BLaER1 (cell line): Measurements from ENCODE around the gene SLC8B1.

Experiments
- H3K27ac ChIP-seq: shearing (Covaris generic); formaldehyde crosslinking; 2 replicates; pipeline ENCODE4 v1.8.1; 2022
- H3K27me3 ChIP-seq: shearing (Covaris generic); formaldehyde crosslinking; 2 replicates; pipeline ENCODE4 v1.8.1; 2022
- H3K36me3 ChIP-seq: shearing (Covaris generic); formaldehyde crosslinking; 2 replicates; pipeline ENCODE4 v1.8.1; 2022
- H3K4me1 ChIP-seq: shearing (Covaris generic); formaldehyde crosslinking; 2 replicates; pipeline ENCODE4 v1.8.1; 2022
- H3K4me2 ChIP-seq: shearing (Covaris generic); formaldehyde crosslinking; 2 replicates; pipeline ENCODE4 v1.8.1; 2022
- H3K4me3 ChIP-seq: shearing (Covaris generic); formaldehyde crosslinking; 2 replicates; pipeline ENCODE4 v1.8.1; 2022
- H3K9ac ChIP-seq: shearing (Covaris generic); formaldehyde crosslinking; 2 replicates; pipeline ENCODE4 v1.8.1; 2022
- H3K9me3 ChIP-seq: shearing (Covaris generic); formaldehyde crosslinking; 2 replicates; pipeline ENCODE4 v1.8.1; 2022
- H4K20me1 ChIP-seq: shearing (Covaris generic); formaldehyde crosslinking; 2 replicates; pipeline ENCODE4 v1.8.1; 2022
- Cebpa-rat ChIP-seq: shearing (Covaris generic); IDR thresholded peaks from 2 replicates; pipeline ENCODE4 v1.8.1; 2022

The SLC8B1 gene

GRCh38 chr12:113340061-113340460 is 5.2 kb upstream of the SLC8B1 start:
- Histone ChIP-seq H3K9me3 (no peaks in the 10 kb centered on the region), H3K27me3 (no peaks in the 10 kb centered on the region), H3K9ac (no peak overlapping the region), H3K27ac (no peak overlapping the region), H3K4me1 (0 out of 2 replicates have a peak, but pooled peaks cover 5% of the 10 kb centered on the region), H4K20me1 (no peaks in the 10 kb centered on the region), H3K4me3 (no peak overlapping the region), H3K4me2 (no peak overlapping the region), H3K36me3 (no peaks in the 10 kb centered on the region)
- no peak for TF ChIP-seq Cebpa-rat

DNA sequence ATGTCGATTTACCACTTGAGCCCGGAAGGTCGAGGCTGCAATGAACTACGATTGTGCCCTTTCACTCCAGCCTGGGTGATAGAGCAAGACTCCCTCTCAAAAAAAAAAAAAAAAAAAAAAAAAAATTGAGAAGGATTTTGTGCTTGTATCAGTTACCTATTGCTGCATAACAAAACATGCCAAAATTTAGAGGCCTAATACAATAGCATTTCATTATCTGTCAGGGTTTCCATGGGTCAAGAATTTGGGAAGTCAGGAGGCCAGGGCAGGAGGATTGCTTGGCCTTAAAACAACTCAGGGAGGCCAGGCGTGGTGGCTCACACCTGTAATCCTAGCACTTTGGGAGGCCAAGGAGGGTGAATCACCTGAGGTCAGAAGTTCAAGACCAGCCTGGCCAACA is 4.6 kb upstream of the SLC8B1 start:
- Histone ChIP-seq H3K4me2 (no peak overlapping the region), H3K4me1 (peaks cover 6% of the 10 kb centered on the region), H3K27me3 (peaks cover 2% of the 10 kb centered on the region; the same call in 1 of the 2 replicates), H3K9ac (no peak overlapping the region), H3K27ac (no peak overlapping the region), H4K20me1 (no peaks in the 10 kb centered on the region), H3K4me3 (no peak overlapping the region), H3K9me3 (no peaks in the 10 kb centered on the region), H3K36me3 (no peaks in the 10 kb centered on the region)
- no peak for TF ChIP-seq Cebpa-rat

- Histone ChIP-seq H3K36me3 (peaks cover 15% of the 10 kb centered on the region; the same call in 1 of the 2 replicates), H3K4me2 (peak overlapping the region; percentile 96), H3K27me3 (peaks cover 10% of the 10 kb centered on the region; the same call in 1 of the 2 replicates), H4K20me1 (peaks cover 9% of the 10 kb centered on the region; the same call in 1 of the 2 replicates), H3K4me1 (peaks cover 28% of the 10 kb centered on the region), H3K27ac (peak overlapping the region; percentile 67), H3K9ac (peak overlapping the region; percentile 83), H3K4me3 (peak overlapping the region; percentile 83), H3K9me3 (no peaks in the 10 kb centered on the region)
- TF ChIP-seq Cebpa-rat, result no peak
These were observed 778 bp downstream of the SLC8B1 start for GRCh38 chr12:113333877-113334785.

DNA sequence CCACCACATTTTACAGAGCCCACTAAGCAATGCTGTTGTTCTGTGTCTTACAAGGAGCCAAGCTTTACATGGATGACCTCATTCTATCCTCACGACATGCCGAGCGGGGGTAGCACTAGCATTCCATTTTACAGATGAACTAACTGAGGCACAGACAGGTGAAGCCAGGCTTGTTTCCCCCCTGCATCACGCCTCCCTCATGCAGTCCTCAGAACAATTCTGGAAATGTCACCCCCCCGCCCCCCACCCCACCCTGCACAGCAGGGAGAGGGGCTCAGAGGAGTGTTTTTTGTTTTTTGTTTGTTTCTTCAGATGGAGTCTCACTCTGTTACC is 1.5 kb downstream of the SLC8B1 start:
- H4K20me1 ChIP-seq, result peaks cover 9% of the 10 kb centered on the region; the same call in 1 of the 2 replicates
- peaks cover 15% of the 10 kb centered on the region; the same call in 1 of the 2 replicates for H3K36me3 ChIP-seq
- no peak overlapping the region for H3K9ac ChIP-seq
- no peak overlapping the region for H3K27ac ChIP-seq
- no peak for TF ChIP-seq Cebpa-rat
- no peak overlapping the region for H3K4me3 ChIP-seq
- H3K4me1 ChIP-seq, result peaks cover 28% of the 10 kb centered on the region
- H3K27me3 ChIP-seq, result peaks cover 10% of the 10 kb centered on the region; the same call in 1 of the 2 replicates
- peak overlapping the region; percentile 96 for H3K4me2 ChIP-seq
- H3K9me3 ChIP-seq, result no peaks in the 10 kb centered on the region

DNA sequence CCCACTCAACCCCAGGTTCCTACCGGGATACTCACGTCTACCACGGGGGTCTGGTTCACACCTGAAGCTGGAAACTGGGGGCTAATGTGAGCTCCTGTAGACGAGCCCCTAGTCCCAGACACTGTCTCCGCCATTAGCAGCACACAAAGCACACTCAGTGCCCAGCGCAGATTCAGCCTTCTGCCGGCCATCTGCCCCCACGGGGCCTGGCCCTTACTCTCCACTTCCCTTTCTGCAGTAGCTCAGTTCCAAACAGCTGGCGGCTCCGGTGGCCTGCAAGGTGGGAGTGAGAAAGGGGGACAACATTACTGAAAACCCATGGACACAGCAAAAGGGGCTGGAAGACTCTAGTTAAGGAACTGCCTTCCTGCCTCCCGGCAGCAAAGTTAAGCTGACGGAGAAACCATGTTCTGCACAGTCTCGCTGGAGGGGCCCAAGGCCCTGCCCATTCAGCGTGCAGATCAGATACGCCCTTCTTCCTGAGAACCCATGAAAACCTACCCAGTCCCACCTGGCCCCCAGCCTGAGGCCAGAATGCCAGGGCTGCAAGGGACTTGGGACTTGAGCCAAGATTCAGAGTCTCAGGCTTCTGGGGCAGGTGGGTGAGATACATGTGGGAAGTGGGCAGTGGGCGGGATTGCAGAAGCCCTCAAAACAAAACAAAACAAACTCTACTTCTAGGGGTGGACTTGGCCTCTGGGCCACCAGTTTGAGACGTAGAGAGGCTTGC is 2.1 kb downstream of the SLC8B1 start:
- H3K4me2 ChIP-seq, result peak overlapping the region; percentile 96
- H3K27me3 ChIP-seq, result peaks cover 10% of the 10 kb centered on the region; the same call in 1 of the 2 replicates
- no peaks in the 10 kb centered on the region for H3K9me3 ChIP-seq
- no peak overlapping the region for H3K4me3 ChIP-seq
- peaks cover 9% of the 10 kb centered on the region; the same call in 1 of the 2 replicates for H4K20me1 ChIP-seq
- H3K9ac ChIP-seq, result no peak overlapping the region
- H3K36me3 ChIP-seq, result peaks cover 15% of the 10 kb centered on the region; the same call in 1 of the 2 replicates
- H3K4me1 ChIP-seq, result peaks cover 28% of the 10 kb centered on the region
- no peak for TF ChIP-seq Cebpa-rat
- H3K27ac ChIP-seq, result no peak overlapping the region

DNA sequence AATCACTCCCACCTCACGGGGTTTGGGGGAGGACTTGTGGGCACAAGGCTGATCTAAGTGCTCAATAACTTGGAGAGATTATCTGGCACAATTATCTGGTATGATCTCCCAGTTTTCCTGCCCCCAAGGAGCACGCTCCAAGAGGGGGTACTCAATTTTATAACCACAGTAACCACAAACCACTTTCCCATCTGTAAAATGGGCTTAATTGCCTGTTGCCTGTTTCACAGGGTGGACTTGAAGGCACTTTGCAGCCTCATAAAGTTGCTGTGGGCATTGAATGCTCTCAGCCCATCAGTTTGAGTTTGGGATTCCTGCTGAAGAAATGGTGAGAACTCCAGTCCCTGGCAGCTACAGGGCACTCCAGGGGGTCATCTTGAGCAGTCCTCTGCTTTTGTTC is 4.4 kb downstream of the SLC8B1 start:
- peaks cover 10% of the 10 kb centered on the region; the same call in 1 of the 2 replicates for H3K27me3 ChIP-seq
- no peak overlapping the region for H3K4me3 ChIP-seq
- TF ChIP-seq Cebpa-rat, result no peak
- peaks cover 9% of the 10 kb centered on the region; the same call in 1 of the 2 replicates for H4K20me1 ChIP-seq
- no peak overlapping the region for H3K4me2 ChIP-seq
- no peak overlapping the region for H3K27ac ChIP-seq
- no peak overlapping the region for H3K9ac ChIP-seq
- H3K4me1 ChIP-seq, result peaks cover 43% of the 10 kb centered on the region
- H3K36me3 ChIP-seq, result peaks cover 15% of the 10 kb centered on the region; the same call in 1 of the 2 replicates
- H3K9me3 ChIP-seq, result no peaks in the 10 kb centered on the region

DNA sequence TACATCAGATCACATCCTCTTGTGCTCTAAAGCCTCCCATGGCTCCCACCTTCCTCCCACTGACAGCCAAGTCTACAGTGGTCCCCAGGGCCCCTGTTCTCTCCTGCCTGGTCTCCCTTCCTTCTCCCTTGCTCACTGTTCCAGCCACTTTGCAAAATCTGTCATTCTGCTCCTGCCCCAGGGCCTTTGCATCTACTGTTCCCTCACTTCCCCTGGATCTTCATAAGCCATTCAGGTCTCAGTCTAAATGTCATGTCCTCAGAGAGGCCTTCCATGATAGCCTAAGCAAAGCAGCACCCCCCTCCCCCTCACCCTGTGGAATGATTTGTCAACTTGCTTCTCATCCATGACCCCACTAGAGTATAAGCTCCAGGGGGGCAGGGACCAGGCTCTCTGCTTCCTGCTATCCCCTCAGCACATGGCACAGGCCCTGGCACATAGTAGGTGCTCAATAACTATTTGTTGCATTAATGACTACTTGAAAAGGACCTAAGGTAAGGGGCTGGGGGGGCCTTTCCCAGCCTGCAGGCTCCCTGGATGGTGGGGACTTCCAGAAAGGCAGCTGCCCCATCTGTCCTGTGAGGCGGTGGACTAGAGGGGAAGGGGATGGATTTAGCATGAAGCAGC is 5.0 kb downstream of the SLC8B1 start:
- Histone ChIP-seq H3K9me3 (no peaks in the 10 kb centered on the region), H3K27me3 (peaks cover 10% of the 10 kb centered on the region; the same call in 1 of the 2 replicates), H3K9ac (no peak overlapping the region), H3K4me2 (no peak overlapping the region), H3K36me3 (peaks cover 15% of the 10 kb centered on the region; the same call in 1 of the 2 replicates), H3K27ac (no peak overlapping the region), H3K4me1 (peaks cover 39% of the 10 kb centered on the region), H4K20me1 (peaks cover 9% of the 10 kb centered on the region; the same call in 1 of the 2 replicates), H3K4me3 (no peak overlapping the region)
- TF ChIP-seq Cebpa-rat, result no peak

GRCh38 chr12:113329022-113329790 is 5.7 kb downstream of the SLC8B1 start:
- Histone ChIP-seq H3K9me3 (no peaks in the 10 kb centered on the region), H3K27me3 (peaks cover 5% of the 10 kb centered on the region; the same call in 1 of the 2 replicates), H3K27ac (no peak overlapping the region), H3K9ac (no peak overlapping the region), H4K20me1 (peaks cover 9% of the 10 kb centered on the region; the same call in 1 of the 2 replicates), H3K4me2 (no peak overlapping the region), H3K4me1 (peaks cover 34% of the 10 kb centered on the region), H3K4me3 (no peak overlapping the region), H3K36me3 (peaks cover 15% of the 10 kb centered on the region; the same call in 1 of the 2 replicates)
- TF ChIP-seq Cebpa-rat, result no peak

DNA sequence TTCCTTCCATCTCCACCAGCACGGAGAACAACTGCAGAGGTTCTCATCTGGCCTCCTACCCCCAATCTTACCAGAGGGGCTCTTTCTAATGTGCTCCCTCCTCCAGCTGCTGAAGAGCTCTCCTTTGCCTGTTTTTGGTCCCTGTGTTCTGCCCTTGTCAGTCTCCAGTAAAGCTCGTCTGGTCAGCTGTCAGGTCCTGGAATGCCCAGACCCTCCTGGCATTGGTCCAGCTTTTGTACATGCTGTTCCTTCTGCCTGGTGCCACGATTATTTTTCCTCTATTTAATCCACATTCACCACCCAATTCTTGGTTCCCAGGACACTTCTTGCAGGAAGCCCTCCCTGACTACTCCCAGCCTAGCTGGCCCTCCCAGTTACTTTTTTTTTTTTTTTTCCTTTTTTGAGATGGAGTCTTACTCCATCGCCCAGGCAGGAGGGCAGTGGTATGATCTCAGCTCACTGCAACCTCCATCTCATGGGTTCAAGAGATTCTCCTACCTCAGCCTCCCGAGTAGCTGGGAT is 6.5 kb downstream of the SLC8B1 start:
- peaks cover 9% of the 10 kb centered on the region; the same call in 1 of the 2 replicates for H4K20me1 ChIP-seq
- H3K4me3 ChIP-seq, result no peak overlapping the region
- peaks cover 15% of the 10 kb centered on the region; the same call in 1 of the 2 replicates for H3K36me3 ChIP-seq
- no peaks in the 10 kb centered on the region for H3K27me3 ChIP-seq
- no peak overlapping the region for H3K27ac ChIP-seq
- H3K4me1 ChIP-seq, result peaks cover 26% of the 10 kb centered on the region
- no peak overlapping the region for H3K9ac ChIP-seq
- H3K4me2 ChIP-seq, result no peak overlapping the region
- TF ChIP-seq Cebpa-rat, result no peak
- no peaks in the 10 kb centered on the region for H3K9me3 ChIP-seq
